ENCODE measurements around the gene POU6F1.

Gene POU6F1

GRCh38 chr12:51150777-51151176 lies 67.1 kb downstream of the POU6F1 start:
- DNase-seq: no peak

- no peak for DNase-seq
These were observed 70.6 kb downstream of the POU6F1 start for GRCh38 chr12:51147309-51147708.

GRCh38 chr12:51139292-51139844 lies 78.5 kb downstream of the POU6F1 start:
- no peak for DNase-seq
